ENCODE results near the gene KCNS3.

The KCNS3 gene

DNA sequence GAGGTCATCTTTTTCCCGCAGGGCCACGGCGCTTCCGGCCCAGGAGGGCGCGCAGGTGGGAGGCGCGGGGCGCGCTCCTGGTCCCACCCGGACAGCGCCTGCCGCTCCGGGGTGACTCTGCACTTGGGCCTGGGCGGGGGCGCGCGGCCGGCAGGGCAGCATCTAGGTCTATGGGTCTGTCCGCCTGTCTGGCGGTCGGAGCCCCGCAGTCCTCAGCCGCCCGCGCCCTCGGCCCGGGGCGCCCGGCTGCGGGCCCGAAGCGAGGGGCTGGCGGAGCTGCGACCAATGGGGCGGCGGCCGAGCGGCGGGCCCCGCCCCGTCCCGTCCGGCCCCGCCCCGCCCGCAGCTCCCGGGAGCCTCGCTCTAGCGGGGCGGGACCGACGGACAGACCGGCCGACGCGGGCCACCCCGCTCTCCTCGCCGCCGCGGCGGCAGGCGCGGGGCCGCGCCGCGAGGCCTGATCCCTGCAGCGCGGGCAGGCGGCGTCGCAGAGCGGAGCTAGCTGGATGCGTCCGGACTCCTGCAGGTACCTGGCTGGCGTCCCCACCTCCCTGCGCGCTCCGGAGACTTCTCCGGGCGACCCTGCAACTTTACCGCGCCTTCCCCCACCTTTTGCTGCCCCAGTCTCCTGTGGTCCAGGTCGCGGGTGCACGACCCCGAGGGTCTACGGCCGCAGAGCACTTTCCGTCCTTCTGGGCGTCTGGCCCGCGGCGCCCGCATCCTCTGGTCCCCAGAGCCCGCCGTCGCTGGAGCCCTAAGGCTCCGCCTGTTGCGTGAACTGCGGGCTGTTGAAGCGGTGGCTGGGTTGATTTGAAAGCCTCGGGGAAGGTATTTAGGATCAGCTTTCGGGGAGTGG is at the start of gene KCNS3:
KCNS3 (plus strand) TSS at position 387 of the 856 bp plus-strand sequence. CDS start 52,342 bp downstream, outside the sequence.
- peak within 1 kb of the TSS; percentile 88 to 92 for H3K4me3 ChIP-seq (ENCODE audit: low read length in 2 of 2)
- H3K27ac ChIP-seq (ENCODE audit: low read length), result peak within 1 kb of the TSS; percentile 58
- no peaks in the 10 kb centered on the region for H3K9me3 ChIP-seq (ENCODE audit: control insufficient read depth in 2 of 2, low read length in 2 of 2)
- no peaks in the 10 kb centered on the region for H3K27me3 ChIP-seq (ENCODE audit: control insufficient read depth in 1 of 2, insufficient read depth in 2 of 2, low read length in 2 of 2)
- H3K36me3 ChIP-seq (ENCODE audit: control insufficient read depth in 2 of 2, insufficient read depth in 2 of 2, low read length in 2 of 2), result no peaks in the 10 kb centered on the region
- H3K9ac ChIP-seq (ENCODE audit: low read length in 2 of 2), result peak within 1 kb of the TSS; percentile 71 to 73
- H3K4me1 ChIP-seq (ENCODE audit: control insufficient read depth, insufficient read depth, low read length), result peaks cover 37% of the 10 kb centered on the region

GRCh38 chr2:17830053-17831034 is 48.1 kb upstream of the KCNS3 start:
- Histone ChIP-seq H3K4me3 (ENCODE audit: low read length in 2 of 2) (peak overlapping the region; percentile 22 to 52), H3K9ac (ENCODE audit: low read length in 2 of 2) (no peak overlapping the region), H3K4me1 (ENCODE audit: control insufficient read depth, insufficient read depth, low read length) (peaks cover 4% of the 10 kb centered on the region), H3K27ac (ENCODE audit: low read length) (no peak overlapping the region), H3K27me3 (ENCODE audit: control insufficient read depth in 1 of 2, insufficient read depth in 2 of 2, low read length in 2 of 2) (peaks cover 7 to 14% of the 10 kb centered on the region in 2 donors), H3K36me3 (ENCODE audit: control insufficient read depth in 2 of 2, insufficient read depth in 2 of 2, low read length in 2 of 2) (no peaks in the 10 kb centered on the region), H3K9me3 (ENCODE audit: control insufficient read depth in 2 of 2, low read length in 2 of 2) (no peaks in the 10 kb centered on the region)

DNA sequence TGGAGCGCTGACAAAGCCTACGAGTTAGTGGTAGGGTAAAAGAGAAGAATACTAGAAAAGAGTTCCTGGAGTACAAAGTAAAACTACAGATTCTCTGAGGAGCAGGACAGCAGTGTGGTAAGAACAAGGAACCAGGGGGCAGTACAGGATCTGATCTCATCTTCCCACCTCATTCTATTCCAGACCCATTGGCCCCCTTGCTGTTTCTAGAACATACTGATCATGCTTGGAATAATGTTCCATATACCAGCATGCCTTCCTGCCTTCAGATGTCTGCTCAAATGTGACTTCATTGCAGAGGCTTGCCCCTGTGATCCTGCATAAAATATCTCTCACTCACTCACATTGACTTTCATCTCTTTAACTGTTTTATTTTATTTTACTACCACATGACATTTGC is 43.0 kb upstream of the KCNS3 start:
- no peaks in the 10 kb centered on the region for H3K9me3 ChIP-seq (ENCODE audit: control insufficient read depth in 2 of 2, low read length in 2 of 2)
- H3K27me3 ChIP-seq (ENCODE audit: control insufficient read depth in 1 of 2, insufficient read depth in 2 of 2, low read length in 2 of 2), result peaks cover under 1 to 6% of the 10 kb centered on the region in 2 donors
- H3K27ac ChIP-seq (ENCODE audit: low read length), result no peak overlapping the region
- H3K4me3 ChIP-seq (ENCODE audit: low read length in 2 of 2), result no peak overlapping the region
- H3K4me1 ChIP-seq (ENCODE audit: control insufficient read depth, insufficient read depth, low read length), result peaks cover 4% of the 10 kb centered on the region
- no peak overlapping the region for H3K9ac ChIP-seq (ENCODE audit: low read length in 2 of 2)
- H3K36me3 ChIP-seq (ENCODE audit: control insufficient read depth in 2 of 2, insufficient read depth in 2 of 2, low read length in 2 of 2), result no peaks in the 10 kb centered on the region

GRCh38 chr2:17839959-17840358 is 38.5 kb upstream of the KCNS3 start:
- Histone ChIP-seq H3K9ac (ENCODE audit: low read length in 2 of 2) (no peak overlapping the region), H3K9me3 (ENCODE audit: control insufficient read depth in 2 of 2, low read length in 2 of 2) (no peaks in the 10 kb centered on the region), H3K4me1 (ENCODE audit: control insufficient read depth, insufficient read depth, low read length) (no peaks in the 10 kb centered on the region), H3K36me3 (ENCODE audit: control insufficient read depth in 2 of 2, insufficient read depth in 2 of 2, low read length in 2 of 2) (no peaks in the 10 kb centered on the region), H3K4me3 (ENCODE audit: low read length in 2 of 2) (no peak overlapping the region), H3K27me3 (ENCODE audit: control insufficient read depth in 1 of 2, insufficient read depth in 2 of 2, low read length in 2 of 2) (no peaks in the 10 kb centered on the region), H3K27ac (ENCODE audit: low read length) (no peak overlapping the region)

- H3K36me3 ChIP-seq (ENCODE audit: control insufficient read depth in 2 of 2, insufficient read depth in 2 of 2, low read length in 2 of 2), result no peaks in the 10 kb centered on the region
These were observed 35.0 kb upstream of the KCNS3 start for GRCh38 chr2:17843457-17843856.

DNA sequence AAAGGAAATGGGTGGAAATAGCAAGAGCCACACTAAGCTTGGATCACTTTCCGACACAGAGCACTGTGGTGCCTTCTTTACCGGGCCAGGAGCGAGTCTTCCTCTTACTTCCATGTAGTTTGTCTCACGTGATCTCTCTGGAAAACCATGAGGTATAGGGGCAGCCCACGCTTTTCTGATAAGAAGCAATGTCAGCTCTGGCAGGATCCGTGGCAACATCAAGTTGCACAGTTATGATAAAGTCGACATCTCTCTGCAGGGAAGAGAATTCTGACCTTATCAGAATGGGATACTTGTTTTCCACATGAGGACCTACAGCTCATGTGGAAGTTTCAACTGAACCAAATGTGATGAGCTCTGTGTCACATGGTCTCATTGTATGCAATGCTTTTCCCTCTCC is 32.7 kb upstream of the KCNS3 start:
- H3K36me3 ChIP-seq (ENCODE audit: control insufficient read depth in 2 of 2, insufficient read depth in 2 of 2, low read length in 2 of 2), result no peaks in the 10 kb centered on the region
- H3K27ac ChIP-seq (ENCODE audit: low read length), result no peak overlapping the region
- H3K9me3 ChIP-seq (ENCODE audit: control insufficient read depth in 2 of 2, low read length in 2 of 2), result no peaks in the 10 kb centered on the region
- no peaks in the 10 kb centered on the region for H3K4me1 ChIP-seq (ENCODE audit: control insufficient read depth, insufficient read depth, low read length)
- H3K27me3 ChIP-seq (ENCODE audit: control insufficient read depth in 1 of 2, insufficient read depth in 2 of 2, low read length in 2 of 2), result no peaks in the 10 kb centered on the region
- no peak overlapping the region for H3K4me3 ChIP-seq (ENCODE audit: low read length in 2 of 2)
- H3K9ac ChIP-seq (ENCODE audit: low read length in 2 of 2), result no peak overlapping the region

More at GRCh38 chr2:17843457-17843856, 35.0 kb upstream of the KCNS3 start:
- no peaks in the 10 kb centered on the region for H3K9me3 ChIP-seq (ENCODE audit: control insufficient read depth in 2 of 2, low read length in 2 of 2)
- no peak overlapping the region for H3K4me3 ChIP-seq (ENCODE audit: low read length in 2 of 2)
- no peaks in the 10 kb centered on the region for H3K27me3 ChIP-seq (ENCODE audit: control insufficient read depth in 1 of 2, insufficient read depth in 2 of 2, low read length in 2 of 2)
- H3K9ac ChIP-seq (ENCODE audit: low read length in 2 of 2), result no peak overlapping the region
- H3K27ac ChIP-seq (ENCODE audit: low read length), result no peak overlapping the region
- no peaks in the 10 kb centered on the region for H3K4me1 ChIP-seq (ENCODE audit: control insufficient read depth, insufficient read depth, low read length)

GRCh38 chr2:17846676-17847075 is 31.8 kb upstream of the KCNS3 start:
- no peaks in the 10 kb centered on the region for H3K36me3 ChIP-seq (ENCODE audit: control insufficient read depth in 2 of 2, insufficient read depth in 2 of 2, low read length in 2 of 2)
- H3K27me3 ChIP-seq (ENCODE audit: control insufficient read depth in 1 of 2, insufficient read depth in 2 of 2, low read length in 2 of 2), result no peaks in the 10 kb centered on the region
- no peaks in the 10 kb centered on the region for H3K9me3 ChIP-seq (ENCODE audit: control insufficient read depth in 2 of 2, low read length in 2 of 2)
- H3K9ac ChIP-seq (ENCODE audit: low read length in 2 of 2), result no peak overlapping the region
- no peaks in the 10 kb centered on the region for H3K4me1 ChIP-seq (ENCODE audit: control insufficient read depth, insufficient read depth, low read length)
- no peak overlapping the region for H3K27ac ChIP-seq (ENCODE audit: low read length)
- no peak overlapping the region for H3K4me3 ChIP-seq (ENCODE audit: low read length in 2 of 2)

GRCh38 chr2:17847236-17847635 is 31.2 kb upstream of the KCNS3 start:
- Histone ChIP-seq H3K36me3 (ENCODE audit: control insufficient read depth in 2 of 2, insufficient read depth in 2 of 2, low read length in 2 of 2) (no peaks in the 10 kb centered on the region), H3K4me1 (ENCODE audit: control insufficient read depth, insufficient read depth, low read length) (peaks cover 5% of the 10 kb centered on the region), H3K27ac (ENCODE audit: low read length) (no peak overlapping the region), H3K9me3 (ENCODE audit: control insufficient read depth in 2 of 2, low read length in 2 of 2) (no peaks in the 10 kb centered on the region), H3K4me3 (ENCODE audit: low read length in 2 of 2) (no peak overlapping the region), H3K27me3 (ENCODE audit: control insufficient read depth in 1 of 2, insufficient read depth in 2 of 2, low read length in 2 of 2) (no peaks in the 10 kb centered on the region), H3K9ac (ENCODE audit: low read length in 2 of 2) (no peak overlapping the region)

DNA sequence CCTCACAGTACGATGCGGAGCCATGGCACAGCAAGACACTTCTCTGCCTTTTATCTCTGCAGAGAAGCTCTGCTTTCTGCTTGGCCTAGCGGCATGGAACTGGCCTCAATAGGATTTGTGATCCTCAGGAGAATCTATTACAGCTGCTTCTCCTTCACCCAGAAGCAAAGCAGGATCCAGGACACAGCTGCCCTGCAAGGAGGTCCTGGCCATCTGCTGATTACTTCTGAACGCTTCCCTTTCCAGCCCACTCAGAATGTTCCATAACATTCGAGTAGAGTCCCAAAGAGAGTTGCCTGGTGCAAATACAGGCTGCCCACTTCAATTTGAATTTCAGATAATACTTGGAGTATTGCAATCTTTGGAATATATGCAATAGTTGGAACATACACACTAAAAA is 29.2 kb upstream of the KCNS3 start:
- H3K4me3 ChIP-seq (ENCODE audit: low read length in 2 of 2), result no peak overlapping the region
- no peaks in the 10 kb centered on the region for H3K27me3 ChIP-seq (ENCODE audit: control insufficient read depth in 1 of 2, insufficient read depth in 2 of 2, low read length in 2 of 2)
- H3K27ac ChIP-seq (ENCODE audit: low read length), result no peak overlapping the region
- no peaks in the 10 kb centered on the region for H3K36me3 ChIP-seq (ENCODE audit: control insufficient read depth in 2 of 2, insufficient read depth in 2 of 2, low read length in 2 of 2)
- H3K9me3 ChIP-seq (ENCODE audit: control insufficient read depth in 2 of 2, low read length in 2 of 2), result no peaks in the 10 kb centered on the region
- peaks cover 7% of the 10 kb centered on the region for H3K4me1 ChIP-seq (ENCODE audit: control insufficient read depth, insufficient read depth, low read length)
- no peak overlapping the region for H3K9ac ChIP-seq (ENCODE audit: low read length in 2 of 2)

DNA sequence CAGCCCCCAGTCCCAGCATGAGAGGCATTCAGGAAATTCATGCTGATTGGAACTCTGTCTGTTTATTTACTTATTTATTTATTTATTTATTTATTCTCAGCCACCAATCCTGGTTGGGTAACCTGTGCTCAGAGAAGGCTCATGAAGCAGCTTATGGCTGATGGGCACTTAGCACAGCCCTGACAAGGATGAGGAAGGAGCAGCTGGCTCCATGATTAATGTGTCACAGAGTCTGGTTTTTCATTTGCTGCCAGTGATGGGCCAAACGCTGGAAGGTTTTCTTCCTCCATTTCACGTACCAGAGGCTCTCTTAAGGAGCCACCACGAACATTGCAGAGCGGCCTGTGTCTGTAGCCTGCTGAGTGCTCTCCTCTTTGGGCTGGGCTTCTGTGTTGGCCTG is 28.3 kb upstream of the KCNS3 start:
- no peak overlapping the region for H3K27ac ChIP-seq (ENCODE audit: low read length)
- peaks cover 7% of the 10 kb centered on the region for H3K4me1 ChIP-seq (ENCODE audit: control insufficient read depth, insufficient read depth, low read length)
- H3K9me3 ChIP-seq (ENCODE audit: control insufficient read depth in 2 of 2, low read length in 2 of 2), result no peaks in the 10 kb centered on the region
- no peaks in the 10 kb centered on the region for H3K27me3 ChIP-seq (ENCODE audit: control insufficient read depth in 1 of 2, insufficient read depth in 2 of 2, low read length in 2 of 2)
- no peak overlapping the region for H3K4me3 ChIP-seq (ENCODE audit: low read length in 2 of 2)
- H3K36me3 ChIP-seq (ENCODE audit: control insufficient read depth in 2 of 2, insufficient read depth in 2 of 2, low read length in 2 of 2), result no peaks in the 10 kb centered on the region
- H3K9ac ChIP-seq (ENCODE audit: low read length in 2 of 2), result no peak overlapping the region
